HEK293 (cell line): ENCODE results near the gene TRAT1.

Source experiments
- SETDB1 ChIP-seq: IDR thresholded peaks from one replicate; pipeline ENCODE4 v1.6.1; 2017; ENCODE audit warnings: mild to moderate bottlenecking, low read length, moderate library complexity, mixed read lengths; ENCODE audit not compliant: insufficient read length
- ZFP37 ChIP-seq: fragments of 450-650 bp; formaldehyde crosslinking; IDR thresholded peaks from 2 replicates; pipeline ENCODE4 v1.5.1; 2016; ENCODE audit warnings: missing biosample characterization, missing genetic modification characterization
- ZNF184 ChIP-seq: fragments of 450-650 bp; IDR thresholded peaks from 2 replicates; pipeline ENCODE4 v1.5.1; 2018; ENCODE audit warnings: missing biosample characterization, mild to moderate bottlenecking, missing genetic modification characterization
- ZNF221 ChIP-seq: fragments of 450-650 bp; formaldehyde crosslinking; IDR thresholded peaks from 2 replicates; pipeline ENCODE4 v1.5.1; 2017; ENCODE audit warnings: missing biosample characterization, missing genetic modification characterization, borderline replicate concordance
- ZNF292 ChIP-seq: fragments of 450-650 bp; formaldehyde crosslinking; IDR thresholded peaks from 2 replicates; pipeline ENCODE4 v1.5.1; 2016; ENCODE audit warnings: low read depth, missing biosample characterization, missing genetic modification characterization, borderline replicate concordance
- ZNF362 ChIP-seq: fragments of 450-650 bp; formaldehyde crosslinking; IDR thresholded peaks from 2 replicates; pipeline ENCODE4 v1.5.1; 2016; ENCODE audit warnings: missing biosample characterization, missing genetic modification characterization
- ZNF561 ChIP-seq: fragments of 450-650 bp; IDR thresholded peaks from 2 replicates; pipeline ENCODE4 v1.5.1; 2018; ENCODE audit warnings: missing biosample characterization, missing genetic modification characterization, borderline replicate concordance
- ZSCAN5A ChIP-seq: fragments of 450-650 bp; formaldehyde crosslinking; IDR thresholded peaks from 2 replicates; pipeline ENCODE4 v1.5.1; 2016; ENCODE audit warnings: missing biosample characterization, missing genetic modification characterization

DNA sequence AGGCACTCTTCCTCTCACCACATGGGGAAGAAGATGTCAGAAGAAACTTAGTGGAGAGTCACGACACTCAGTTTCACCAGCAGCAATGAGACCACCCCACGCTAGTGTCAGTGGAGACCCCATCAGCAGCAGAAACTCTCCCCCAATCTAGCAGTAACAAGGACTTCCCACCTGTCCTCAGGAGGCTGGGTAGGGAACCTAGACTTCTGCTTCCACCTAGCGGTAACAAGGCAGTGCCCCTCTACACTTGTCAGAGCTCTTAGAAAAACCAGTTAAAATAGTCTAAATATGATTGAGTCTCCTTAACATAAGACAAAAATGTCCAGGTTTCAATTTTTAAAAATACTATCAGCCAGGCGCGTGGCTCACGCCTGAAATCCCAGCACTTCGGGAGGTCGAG lies 57.3 kb downstream of the TRAT1 start:
- no peak for TF ChIP-seq ZSCAN5A (tag by site-specific recombination)
- TF ChIP-seq ZNF362 (tag by site-specific recombination) = no peak
- no peak for TF ChIP-seq ZNF561 (tag by site-specific recombination)
- TF ChIP-seq ZNF292 = no peak
- no peak for TF ChIP-seq SETDB1
- TF ChIP-seq ZFP37 = no peak
- no peak for TF ChIP-seq ZNF184 (tag by site-specific recombination)
- TF ChIP-seq ZNF221 (tag by site-specific recombination) = no peak
